GM21528 (cell line): ENCODE data around the gene ATOSB.

Experiments used
- ATAC-seq: cut with Tn5 transposase; IDR thresholded peaks from one replicate; pipeline ENCODE4 v1.9.1; 2021; ENCODE audit warnings: mild to moderate bottlenecking, moderate library complexity; ENCODE audit not compliant: unreplicated experiment, low FRiP score

Gene ATOSB

DNA sequence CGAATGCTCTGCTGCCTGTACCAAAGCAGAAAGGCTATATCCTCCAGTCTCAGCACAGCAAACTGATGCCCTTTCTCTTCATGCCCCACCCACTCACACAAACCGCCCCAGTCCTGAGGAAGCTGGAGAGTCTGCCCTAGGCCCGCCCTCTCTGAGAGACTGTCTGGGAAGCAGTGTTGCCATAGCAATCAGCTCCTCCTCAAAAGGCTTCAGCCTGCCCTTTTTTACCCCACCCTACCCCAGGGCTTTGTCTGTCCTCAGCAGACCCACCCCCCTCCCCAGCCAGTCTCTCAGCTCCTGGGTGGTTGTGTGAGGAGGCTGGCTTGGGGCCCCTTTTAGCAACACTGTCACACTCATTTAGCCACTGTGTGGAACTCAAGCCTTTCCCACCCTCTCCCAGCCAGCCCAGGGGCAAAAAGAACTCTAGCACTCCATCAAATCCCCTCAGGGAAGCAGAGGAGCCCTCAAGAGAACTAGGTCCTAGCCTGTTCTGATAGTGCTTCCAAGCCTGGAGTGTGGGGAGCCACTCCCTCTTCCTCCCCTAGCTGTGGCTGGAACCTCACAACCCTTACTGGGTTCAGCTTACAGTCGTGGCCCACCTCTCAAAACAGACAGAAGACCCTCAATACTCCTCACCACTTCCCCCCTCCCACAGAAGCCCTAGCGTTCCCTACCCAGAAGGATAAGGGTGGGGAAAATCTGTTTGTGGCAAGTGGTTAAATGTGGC lies 1.4 kb downstream of the ATOSB start:
- no peak for ATAC-seq

DNA sequence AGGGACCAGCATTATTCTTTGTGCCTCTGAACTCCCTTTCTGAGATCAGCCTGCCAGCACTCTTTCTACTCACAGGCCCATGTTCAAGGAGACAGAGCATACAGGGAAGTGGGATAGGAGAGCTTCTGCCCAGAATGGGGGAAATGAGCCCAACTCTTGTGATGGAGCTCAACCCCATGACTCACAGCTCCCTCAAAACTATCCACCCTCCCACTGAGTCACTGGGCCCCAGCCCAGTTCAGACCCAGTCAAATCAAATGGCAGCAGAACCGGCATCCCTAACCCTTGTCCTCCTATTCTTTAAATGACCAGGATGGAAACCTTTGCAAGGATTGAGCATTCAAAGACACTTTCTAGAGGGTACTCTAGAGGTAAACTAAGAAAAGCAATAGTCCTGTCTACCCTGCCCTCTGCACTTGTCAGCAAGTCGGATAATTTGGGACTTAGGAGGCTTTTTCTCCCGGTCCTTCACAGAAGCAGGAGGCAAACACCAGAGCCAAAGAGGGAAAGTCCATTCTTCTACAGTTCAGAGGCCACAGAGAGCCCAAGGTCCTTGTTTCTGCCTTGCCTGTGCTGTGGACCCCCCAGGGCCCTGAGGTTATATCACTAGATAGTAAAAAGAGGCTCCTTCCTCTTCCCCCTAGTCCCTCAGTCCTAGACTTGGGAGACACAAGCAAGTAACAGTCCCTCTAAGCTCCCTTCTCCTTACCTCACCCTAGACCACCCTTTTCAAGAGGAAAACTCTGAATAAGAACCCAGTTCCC lies 3.2 kb downstream of the ATOSB start:
- ATAC-seq: no peak

DNA sequence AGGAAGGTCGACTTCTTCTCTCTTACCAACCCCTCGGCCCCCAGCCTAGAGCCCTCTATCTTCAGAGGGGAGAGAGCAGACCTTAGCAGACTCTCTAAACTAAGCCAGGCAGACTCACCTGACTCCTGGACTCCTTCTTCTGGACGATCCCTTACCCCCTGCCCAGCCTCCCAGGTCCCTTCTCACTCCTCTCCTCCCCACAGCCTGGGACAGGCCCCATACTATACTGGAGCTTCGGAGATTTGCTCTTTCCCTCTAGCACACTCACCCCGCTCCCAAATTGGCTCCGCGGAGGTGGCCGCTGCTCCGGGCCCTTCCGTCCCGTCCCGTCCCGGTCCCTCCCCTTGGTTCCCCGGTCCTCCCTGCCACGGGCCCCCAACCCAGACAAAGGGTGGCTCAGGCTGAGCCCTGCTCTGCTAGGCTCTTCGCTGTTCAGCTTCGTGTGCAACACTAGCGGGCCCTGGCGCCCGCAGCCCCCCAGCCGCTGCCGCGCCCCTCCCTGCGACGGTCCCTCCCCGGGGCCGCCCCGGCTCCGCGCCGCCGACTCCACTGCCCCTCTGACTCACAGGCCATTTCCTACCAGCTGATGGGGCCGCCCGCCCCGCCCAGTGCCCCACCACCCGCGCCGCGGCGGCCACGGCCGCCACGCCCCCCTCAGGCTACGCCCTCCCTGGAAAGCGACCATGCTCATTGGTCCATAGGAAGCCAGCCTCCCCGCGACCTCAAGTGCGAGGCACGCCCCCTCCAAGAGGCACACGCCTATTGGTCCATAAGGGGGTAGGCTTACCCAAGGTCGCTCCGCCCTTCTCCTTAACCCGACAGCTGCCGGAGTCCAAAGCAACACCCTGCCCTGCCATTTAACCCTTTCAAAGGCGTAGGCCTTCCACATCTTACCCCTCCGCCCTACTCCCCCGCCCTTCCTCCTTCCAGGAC lies 4.4 kb downstream of the ATOSB start:
- ATAC-seq: peak; percentile 56

- ATAC-seq: no peak
These were observed 5.3 kb downstream of the ATOSB start for GRCh38 chr9:35110327-35110761.

DNA sequence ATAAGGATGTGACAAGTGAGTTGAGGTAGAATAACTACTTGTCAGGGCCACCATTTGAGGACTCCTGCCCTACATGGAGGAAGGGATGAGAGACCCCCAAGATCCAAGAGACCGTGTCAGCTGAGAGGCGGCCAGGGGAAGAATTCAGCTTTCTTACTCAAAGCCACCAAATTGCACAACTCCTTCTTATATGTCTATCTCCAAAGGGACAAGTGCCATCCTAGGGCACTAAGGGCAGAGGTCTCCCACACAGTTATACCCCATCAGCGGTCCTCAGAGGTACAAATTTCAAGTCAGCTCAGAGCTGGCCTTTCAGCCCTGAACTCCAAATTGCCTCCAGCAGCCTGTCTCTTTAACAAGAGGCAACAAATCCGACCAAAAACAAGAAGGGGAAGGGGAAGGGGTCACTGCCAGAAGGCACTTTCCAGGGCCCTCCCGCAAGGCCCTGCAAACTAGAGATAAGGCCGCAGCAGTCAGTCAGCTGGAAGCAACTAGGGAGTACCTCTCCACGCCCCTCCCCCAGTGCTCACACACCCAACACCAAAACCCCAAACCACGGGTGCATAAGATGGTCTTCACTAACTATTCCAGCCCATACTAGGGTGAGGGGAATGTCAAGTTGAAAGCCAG lies 6.6 kb downstream of the ATOSB start:
- ATAC-seq: no peak

GRCh38 chr9:35108461-35108860 lies 7.2 kb downstream of the ATOSB start:
- ATAC-seq: no peak

DNA sequence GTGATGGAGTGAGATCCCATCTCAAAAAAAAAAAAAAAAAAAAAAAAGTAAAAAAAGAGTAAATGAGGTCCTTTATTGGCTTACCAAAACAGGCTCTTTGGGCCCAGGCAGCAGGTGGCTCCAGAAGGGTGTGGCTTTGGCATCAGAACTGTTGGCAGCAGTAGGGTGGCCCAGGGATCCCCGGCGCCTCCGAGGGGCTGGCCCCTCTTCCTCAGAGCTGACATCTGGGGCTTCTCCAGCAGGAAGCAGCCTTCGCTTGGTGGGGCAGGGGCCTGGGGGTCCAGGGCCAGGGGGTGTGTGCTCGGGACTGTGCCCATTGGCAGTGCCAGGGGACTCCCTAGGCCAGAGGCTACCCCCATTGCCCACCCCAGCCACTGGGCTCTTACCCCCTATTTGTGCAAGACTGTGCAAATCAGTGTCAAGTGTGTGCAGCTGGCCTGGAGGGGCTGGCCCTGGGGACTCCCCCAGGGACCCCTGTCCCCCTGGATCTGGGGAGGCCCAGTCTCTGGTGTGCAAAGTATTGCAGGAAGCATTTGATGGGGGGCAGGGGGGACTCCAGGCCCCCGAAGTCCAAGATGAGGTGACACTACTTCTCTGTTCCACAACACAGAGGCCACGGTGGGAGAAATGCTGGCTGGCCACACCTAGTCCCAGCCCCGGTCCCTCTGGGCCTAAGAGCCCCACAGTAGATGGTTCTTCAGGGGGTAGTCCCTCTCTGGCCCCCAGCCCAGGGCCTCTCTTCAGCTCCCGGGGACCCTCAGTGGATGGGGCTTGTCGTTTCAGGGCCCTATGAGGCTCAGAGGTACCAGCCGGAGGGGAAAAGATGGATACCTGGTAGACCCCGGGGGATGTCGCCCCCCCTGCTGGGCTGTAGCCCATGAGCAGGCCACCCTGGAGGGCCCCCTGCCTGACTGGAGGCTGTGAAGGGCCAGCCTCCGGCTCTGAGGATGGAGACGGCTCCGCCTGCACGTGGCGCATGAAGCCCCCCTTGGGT lies 8.1 kb downstream of the ATOSB start:
- no peak for ATAC-seq

- no peak for ATAC-seq
These were observed 9.3 kb downstream of the ATOSB start for GRCh38 chr9:35106343-35106730.

GRCh38 chr9:35105571-35106342 lies 9.9 kb downstream of the ATOSB start:
- no peak for ATAC-seq

- no peak for ATAC-seq
These were observed 10.5 kb downstream of the ATOSB start for GRCh38 chr9:35105126-35105525.

DNA sequence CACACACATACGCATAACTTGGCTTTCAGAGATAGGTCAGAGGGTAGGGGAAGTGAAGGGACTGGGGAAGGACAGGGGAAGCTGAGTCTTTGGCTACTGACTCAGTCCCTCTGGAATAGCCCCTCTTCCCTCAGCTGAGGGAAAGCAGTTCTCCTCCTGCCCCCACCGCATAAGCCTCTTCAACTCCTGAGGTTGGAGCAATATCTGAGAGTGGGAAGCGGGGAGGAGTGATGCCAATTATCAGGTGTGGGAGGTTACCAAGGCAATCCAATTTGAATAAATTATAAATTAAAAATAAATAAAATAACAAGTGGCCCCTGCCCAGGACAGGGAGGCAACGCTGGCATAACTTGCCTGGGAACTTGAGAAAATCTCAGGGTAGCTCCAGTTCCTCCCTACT lies 11.1 kb downstream of the ATOSB start:
- ATAC-seq: no peak

- no peak for ATAC-seq
These were observed 11.9 kb downstream of the ATOSB start for GRCh38 chr9:35103660-35104191.

GRCh38 chr9:35102769-35103659 lies 12.6 kb downstream of the ATOSB start, which contains the start of gene STOML2:
STOML2 (minus strand) TSS chr9:35103131; CDS start chr9:35103094, 37 bp downstream.
- peak; percentile 83 for ATAC-seq

- ATAC-seq: peak; percentile 3
These were observed 13.2 kb downstream of the ATOSB start for GRCh38 chr9:35102465-35102768.

DNA sequence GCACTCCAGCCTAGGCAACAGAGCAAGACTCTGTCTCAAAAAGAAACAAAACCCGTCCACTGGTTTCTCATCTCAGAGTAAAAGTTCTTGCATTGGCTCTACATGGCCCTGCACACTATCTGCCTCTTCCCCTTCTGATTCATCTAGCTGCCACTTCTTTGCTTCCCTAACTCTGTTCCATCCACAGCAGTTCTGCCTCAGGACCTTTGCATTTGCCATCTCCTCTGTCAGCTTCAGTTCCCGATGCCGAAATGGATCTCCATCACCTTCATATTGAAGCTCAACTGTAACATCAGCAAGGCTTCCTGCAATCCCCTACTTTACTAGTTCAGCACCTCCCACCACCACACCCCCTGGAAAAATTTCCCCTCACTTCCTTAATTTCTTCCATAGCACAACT lies 18.1 kb downstream of the ATOSB start:
- ATAC-seq: no peak

DNA sequence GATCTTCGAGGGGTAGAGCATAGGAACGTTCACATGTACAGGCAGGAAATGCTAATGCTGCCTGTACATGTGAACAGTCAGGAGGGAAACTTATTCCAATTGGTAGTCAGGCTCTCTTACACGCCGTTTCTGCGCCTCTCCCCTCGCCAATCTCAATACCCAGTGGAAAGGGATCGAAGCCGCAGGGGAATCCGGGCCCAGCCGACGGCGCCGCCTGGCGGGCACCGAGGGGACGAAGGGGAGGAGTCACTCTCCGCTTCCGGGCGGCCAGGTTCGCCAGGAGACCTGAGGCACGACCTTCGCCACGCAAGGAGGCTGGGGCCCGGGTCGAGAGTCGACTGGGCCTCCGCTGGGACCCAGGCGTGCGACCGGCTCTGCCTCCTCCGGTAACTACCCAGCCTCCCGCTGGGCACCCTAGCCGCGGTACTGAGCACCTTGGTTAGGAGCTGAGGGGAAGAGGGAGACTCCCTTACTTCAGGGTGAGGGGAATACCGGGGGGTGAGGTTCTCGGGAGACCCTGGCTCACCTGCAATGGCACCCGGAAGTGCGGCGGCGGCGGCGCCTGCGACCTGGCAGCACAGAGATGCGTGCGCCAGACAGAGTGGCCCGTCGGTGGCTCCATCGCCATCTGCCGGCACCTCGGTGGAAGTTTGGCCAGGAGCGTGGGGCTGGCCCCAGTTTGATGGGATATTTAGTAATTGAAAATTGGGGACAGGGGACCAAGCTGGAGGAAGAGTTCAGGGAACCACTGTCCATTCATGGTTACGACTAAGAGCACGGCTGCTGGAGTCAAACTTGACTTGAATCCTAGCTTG lies 19.4 kb downstream of the ATOSB start, which contains the start of gene PIGO:
Gene PIGO, minus strand, starts transcription at position 557 of the 815 bp plus-strand sequence. CDS start 1,026 bp downstream, outside the sequence.
- peak; percentile 86 for ATAC-seq
